Adrenal gland (tissue), 12 donors: ENCODE measurements around the gene PSMD4. TPM values are rescaled to one million over a fixed set of nuclear protein-coding genes. Genes with fewer than 3 reads are reported as not detected.

Source experiments
- DNase-seq, 7 donors: peaks; one replicate each; pipeline ENCODE4 v3.0.0-alpha.2; 2019 to 2020
- H3K27ac ChIP-seq, 5 donors: fragments of 200-600 bp; sonication (generic) in 4 of 5; 1 replicate in 3 of 5; 2 replicates in 2 of 5; pipeline versions ENCODE4 v1.5.1 to v1.8.0; 2016 to 2020; ENCODE audit warnings: mild to moderate bottlenecking in 1 of 5
- H3K27me3 ChIP-seq: fragments of 200-600 bp; 2 replicates; pipeline ENCODE4 v1.8.0; 2021
- H3K36me3 ChIP-seq, 2 donors: fragments of 200-600 bp; replicated peaks in 1 of 2; 1 replicate in 1 of 2; 2 replicates in 1 of 2; pipeline versions ENCODE4 v1.5.1 to v1.8.0; 2018 to 2022
- H3K4me1 ChIP-seq, 2 donors: fragments of 200-600 bp; replicated peaks in 1 of 2; 1 replicate in 1 of 2; 2 replicates in 1 of 2; pipeline versions ENCODE4 v1.5.1 to v1.8.0; 2018 to 2021
- H3K4me3 ChIP-seq, 4 donors: fragments of 200-600 bp; sonication (generic) in 3 of 4; one replicate each; pipeline ENCODE4 v1.5.1; 2016 to 2018
- H3K9me3 ChIP-seq, 3 donors: fragments of 200-600 bp; sonication (generic) in 1 of 3; replicated peaks in 1 of 3; 1 replicate in 2 of 3; 2 replicates in 1 of 3; pipeline versions ENCODE4 v1.5.1 to v1.8.0; 2016 to 2021
- CTCF ChIP-seq, 6 experiments: fragments of 450-650 bp in 4 of 6; fragments of 200-600 bp in 2 of 6; sonication (generic) in 1 of 6; IDR thresholded peaks; 1 replicate in 5 of 6; 2 replicates in 1 of 6; pipeline versions ENCODE4 v1.5.1 to v1.8.0; 2016 to 2021; ENCODE audit warnings: antibody characterized with exemption in 6 of 6, mild to moderate bottlenecking in 2 of 6, moderate library complexity in 1 of 6
- POLR2A ChIP-seq, 2 donors: fragments of 450-650 bp; IDR thresholded peaks; one replicate each; pipeline ENCODE4 v1.6.1; 2017; ENCODE audit warnings: antibody characterized with exemption in 2 of 2, mild to moderate bottlenecking in 2 of 2, moderate library complexity in 1 of 2
- WGBS, 4 donors: extraction: QIAGEN DNeasy Blood & Tissue Kit in 2 of 4; methylation state at CpG; one replicate each; pipeline versions ENCODE4 v1.1.5 to v1.1.7; 2013 to 2017; 5-methylcytosine and 5-hydroxymethylcytosine counted together
- intact Hi-C, 2 donors: fragments of 100-400 bp; cut with DNase I; formaldehyde crosslinking; loops; one replicate each; pipeline versions ENCODE4 v1.14.1 to v1.15.0; 2022 to 2023
- polyA plus RNA-seq, 3 donors: library from polyadenylated mRNA; stranded (reverse); fragments of 200-250 nt in 2 of 3; fragments of 350-450 nt in 1 of 3; fragmentation: Illumina TruSeq in 1 of 3; extraction: RNeasy Lipid Tissue Mini Kit (QIAGEN cat#74804) in 1 of 3; gene quantifications; one replicate each; pipeline ENCODE4 v1.2.3, GENCODE V29; 2013 to 2014
- total RNA-seq, 9 donors: library from RNA; depleted of rRNA in 4 of 9; stranded (reverse); fragments of >200 nt in 4 of 9; fragments of 120-200 nt in 1 of 9; fragmentation: NEBNext Ultra II Directional in 1 of 9; extraction: Animal tissue kit (Norgen Biotek cat#: 25700) in 1 of 9; gene quantifications; one replicate each; pipeline versions ENCODE4 v1.1.0 to v1.2.4, GENCODE V29; 2013 to 2023
- donor health status: healthy with polysubstance abuse.
- donor health status: Bipolar disorder and iron deficiency.
- donor health status: DM: yes; HTN: yes; CAD: no.
- donor health status: DM: no; HTN: no; CAD: no.
- donor health status: DM: no; HTN: no; CAD: no.
- donor health status: DM: yes; HTN: yes; CAD: no.

PSMD4 gene
- total and polyA plus RNA-seq, 12 donors: 99.5 to 380 (median 156) TPM

GRCh38 chr1:151311011-151311410 is 56.5 kb downstream of the PSMD4 start:
- peaks cover 39 to 61% of the 10 kb centered on the region in 2 donors for H3K4me1 ChIP-seq
- peak overlapping the region in 4 of 5 donors; percentile 10 to 93 (median 79) for H3K27ac ChIP-seq
- H3K36me3 ChIP-seq: peaks cover 0 to 49% of the 10 kb centered on the region in 2 donors
- 61 to 69% (median 66%) methylated on average over 4 of the region's 4 CpGs for WGBS, 4 donors
- no peak overlapping the region for H3K4me3 ChIP-seq
- no peaks in the 10 kb centered on the region for H3K9me3 ChIP-seq
- TF ChIP-seq CTCF (IDR thresholded peaks at IDR 0.05): no peak
- TF ChIP-seq POLR2A (IDR thresholded peaks at IDR 0.05): no peak
- no peak for DNase-seq
- H3K27me3 ChIP-seq: no peaks in the 10 kb centered on the region
- intact Hi-C loops: no loop called here

- 31 to 36% (median 33%) methylated on average over 5 to 7 of the region's 7 CpGs for WGBS, 4 donors
- Histone ChIP-seq H3K9me3 (no peaks in the 10 kb centered on the region), H3K27ac (peak overlapping the region; percentile 75 to 94 (median 90)), H3K4me1 (peaks cover 39 to 61% of the 10 kb centered on the region in 2 donors), H3K36me3 (peaks cover 0 to 49% of the 10 kb centered on the region in 2 donors), H3K27me3 (no peaks in the 10 kb centered on the region), H3K4me3 (no peak overlapping the region)
- peak in 1 of 6 experiments; percentile 28 for TF ChIP-seq CTCF (IDR thresholded peaks at IDR 0.05)
- peak; percentile 13 to 68 for TF ChIP-seq POLR2A (IDR thresholded peaks at IDR 0.05)
- intact Hi-C loops: no loop called here
- peak; percentile 92 to 99 (median 98) for DNase-seq
Observed at GRCh38 chr1:151311589-151312331, 57.2 kb downstream of the PSMD4 start.

- Histone ChIP-seq H3K27me3 (no peaks in the 10 kb centered on the region), H3K4me1 (peaks cover 39 to 61% of the 10 kb centered on the region in 2 donors), H3K9me3 (no peaks in the 10 kb centered on the region), H3K27ac (peak overlapping the region; percentile 75 to 94 (median 90)), H3K4me3 (no peak overlapping the region), H3K36me3 (peaks cover 0 to 49% of the 10 kb centered on the region in 2 donors)
- WGBS, 4 donors: 80 to 86% (median 84%) methylated on average over 4 of the region's 4 CpGs
- intact Hi-C loops: no loop called here
- no peak for TF ChIP-seq CTCF (IDR thresholded peaks at IDR 0.05)
- TF ChIP-seq POLR2A (IDR thresholded peaks at IDR 0.05): no peak
- DNase-seq: no peak
Observed at GRCh38 chr1:151312411-151312810, 57.9 kb downstream of the PSMD4 start.

- WGBS, 4 donors: 82 to 87% (median 85%) methylated on average over 8 of the region's 8 CpGs
- intact Hi-C loops: no loop called here
- H3K9me3 ChIP-seq: no peaks in the 10 kb centered on the region
- TF ChIP-seq CTCF (IDR thresholded peaks at IDR 0.05) (no peak), POLR2A (IDR thresholded peaks at IDR 0.05) (no peak)
- no peak for DNase-seq
- H3K36me3 ChIP-seq: peaks cover 0 to 49% of the 10 kb centered on the region in 2 donors
- peak overlapping the region; percentile 2 to 94 (median 90) for H3K27ac ChIP-seq
- no peaks in the 10 kb centered on the region for H3K27me3 ChIP-seq
- H3K4me1 ChIP-seq: peaks cover 39 to 61% of the 10 kb centered on the region in 2 donors
- no peak overlapping the region for H3K4me3 ChIP-seq
Observed at GRCh38 chr1:151312826-151313225, 58.3 kb downstream of the PSMD4 start.
